HG03103 (cell line): ENCODE results near the gene CALML6.
"Not testable (repeated sequence)": the region's sequence is repeated elsewhere in the genome, so short reads cannot be mapped to it uniquely, and the experiment has no call there.

Source experiments
- ATAC-seq: cut with Tn5 transposase; IDR thresholded peaks from one replicate; pipeline ENCODE4 v1.9.1; 2021; ENCODE audit warnings: low read depth; ENCODE audit not compliant: unreplicated experiment

Gene CALML6

DNA sequence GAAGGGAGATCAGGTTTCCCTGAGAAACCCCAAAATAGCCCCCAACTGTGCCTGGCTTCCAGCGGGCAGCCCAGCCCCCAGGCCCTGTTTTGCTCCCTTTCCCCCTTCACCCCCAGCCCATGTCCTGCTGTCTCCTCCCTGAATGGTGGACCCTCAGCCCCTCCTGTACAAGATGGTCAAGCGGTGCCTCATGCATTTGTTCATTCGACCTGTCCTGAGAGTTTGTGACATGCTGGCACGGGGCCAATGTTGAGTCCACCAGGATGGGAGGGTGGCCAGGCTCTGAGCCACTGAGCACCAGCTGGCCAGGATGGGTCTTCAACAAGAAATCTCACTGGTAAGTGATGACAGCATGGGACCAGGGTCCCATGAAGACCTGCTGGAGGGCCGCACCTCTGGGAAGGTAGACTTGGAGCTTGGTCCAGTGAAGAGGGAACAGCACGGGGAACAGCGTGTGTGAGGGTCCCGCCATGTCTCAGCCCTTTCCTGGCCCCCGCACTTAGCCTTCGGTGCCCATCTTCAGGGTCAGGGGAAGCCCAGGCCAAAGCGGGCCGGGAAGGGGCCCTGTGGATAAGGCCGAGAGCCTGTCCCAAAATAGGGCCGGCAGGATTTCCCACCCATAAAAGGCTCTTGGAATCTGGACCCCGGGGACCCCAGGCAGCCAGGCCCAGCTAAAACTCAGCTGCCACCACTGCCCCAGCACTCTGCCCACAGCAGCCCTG lies at the start of gene CALML6:
Gene CALML6 (plus strand): TSS at position 290 of the 722 bp plus-strand sequence. CDS start 21 bp downstream, at position 311.
- ATAC-seq, result no peak

- no peak for ATAC-seq
Measured at GRCh38 chr1:1867164-1867563, 47.9 kb upstream of the CALML6 start.

GRCh38 chr1:1869469-1869868 lies 45.6 kb upstream of the CALML6 start:
- no peak for ATAC-seq

DNA sequence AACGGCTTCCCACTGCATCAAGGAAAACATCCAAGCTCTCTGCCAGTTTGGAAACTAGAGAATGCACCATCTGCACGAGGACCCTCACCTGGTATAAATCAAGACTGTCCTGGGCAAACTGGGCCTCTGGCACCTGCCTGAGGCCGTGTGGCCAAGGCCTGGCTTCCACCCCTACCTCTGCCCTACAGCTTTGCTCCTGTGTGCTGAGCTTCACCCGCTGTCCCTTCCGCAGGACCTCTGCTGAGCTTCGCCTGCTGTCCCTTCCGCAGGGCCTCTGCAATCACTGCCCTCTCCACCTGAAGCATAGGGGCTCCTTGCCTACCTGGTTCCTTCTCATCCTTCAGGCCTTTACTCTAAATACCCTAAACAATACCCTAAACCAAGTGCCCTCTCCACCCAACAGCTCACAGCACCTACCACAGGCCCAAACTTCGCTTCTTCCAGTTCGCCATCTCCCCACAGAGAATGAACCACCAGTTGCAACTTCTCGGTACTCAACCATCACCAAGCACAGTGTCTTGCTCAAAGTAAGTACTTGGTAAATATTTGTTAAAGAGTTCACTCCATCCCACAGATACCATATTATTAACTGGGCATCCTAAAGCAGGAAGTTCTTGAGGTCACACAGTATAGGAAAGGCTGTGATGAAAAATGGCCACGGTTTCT lies 42.6 kb upstream of the CALML6 start:
- ATAC-seq, result no peak

DNA sequence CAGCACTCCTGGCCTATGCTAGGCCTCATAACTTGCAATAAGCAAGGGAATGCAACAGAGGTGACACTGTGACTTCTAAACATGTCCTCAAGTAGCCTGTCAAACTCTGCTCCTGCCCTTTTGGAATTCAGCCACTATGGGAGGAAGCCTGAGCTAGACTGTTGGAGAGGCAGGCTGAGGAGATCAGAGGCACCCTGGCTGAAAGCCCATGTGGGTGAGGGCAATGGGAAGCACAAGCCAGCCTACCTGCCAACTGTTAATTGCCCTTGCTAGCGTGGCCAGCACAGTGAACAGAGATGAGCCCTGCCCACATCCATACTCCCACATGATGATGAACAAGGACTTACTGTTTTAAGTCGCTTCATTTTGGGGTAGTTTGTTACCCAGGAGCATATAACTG lies 41.9 kb upstream of the CALML6 start:
- no peak for ATAC-seq

DNA sequence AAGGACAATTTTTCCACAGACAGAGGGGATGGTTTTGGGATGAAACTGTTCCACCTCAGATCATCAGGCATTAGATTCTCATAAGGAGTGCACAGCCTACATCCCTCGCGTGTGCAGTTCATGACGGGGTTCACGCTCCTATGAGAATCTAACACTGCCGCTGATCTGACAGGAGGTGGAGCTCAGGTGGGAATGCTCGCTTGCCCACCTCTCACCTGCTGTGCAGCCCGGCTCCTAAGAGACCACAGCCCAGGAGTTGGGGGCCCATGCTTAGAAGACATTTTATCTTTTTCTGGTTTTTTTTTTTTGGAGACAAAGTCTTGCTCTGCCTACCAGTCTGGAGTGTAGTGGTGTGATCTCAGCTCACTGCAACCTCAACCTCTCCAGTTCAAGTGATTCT lies 40.2 kb upstream of the CALML6 start:
- ATAC-seq, result no peak

DNA sequence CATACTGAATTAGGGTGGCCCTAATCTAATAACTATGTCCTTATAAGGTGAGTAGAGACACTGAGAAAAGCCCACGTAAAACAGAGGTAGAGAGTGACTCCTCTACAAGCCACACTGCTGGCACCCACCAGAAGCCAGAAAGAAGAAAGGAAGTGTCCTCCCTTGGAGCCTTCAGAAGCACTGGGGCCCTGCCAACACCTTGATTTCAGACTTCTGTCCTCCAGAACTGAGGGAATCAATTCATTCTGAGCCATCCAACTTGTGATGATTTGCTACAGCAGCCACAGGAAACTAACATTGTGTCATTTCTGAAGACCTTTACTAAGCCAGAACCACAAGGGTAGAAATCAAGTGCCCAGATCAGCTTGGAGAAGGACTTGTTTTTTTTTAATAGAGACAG lies 39.1 kb upstream of the CALML6 start:
- no peak for ATAC-seq

GRCh38 chr1:1876335-1876930 lies 38.6 kb upstream of the CALML6 start:
- ATAC-seq, result no peak

DNA sequence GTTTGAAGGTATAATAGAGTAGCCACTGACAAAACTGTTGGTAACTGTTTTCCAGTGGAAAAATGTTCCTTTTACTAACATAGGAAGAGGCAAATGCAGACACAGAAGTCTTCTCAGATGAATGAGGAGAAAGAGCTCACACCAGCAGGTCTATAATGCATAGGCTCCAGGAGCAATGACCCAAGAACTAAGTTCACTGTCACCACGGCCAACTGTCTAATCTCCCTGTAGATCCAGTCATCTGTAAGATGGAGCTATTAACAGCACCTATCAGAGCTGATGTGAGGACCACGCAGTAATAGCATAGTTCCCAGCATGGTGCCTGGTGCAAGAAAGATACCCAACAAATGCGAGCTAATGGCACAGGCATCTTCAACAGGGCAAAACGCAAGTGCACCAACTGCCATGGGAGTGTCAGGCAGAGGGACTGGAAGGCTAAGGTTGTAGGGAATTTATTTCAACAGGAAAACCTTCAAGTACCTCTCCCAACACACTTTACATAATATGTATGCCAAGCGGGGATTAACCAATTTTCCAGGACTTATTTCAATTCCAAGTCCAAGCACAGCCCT lies 37.1 kb upstream of the CALML6 start:
- no peak for ATAC-seq

DNA sequence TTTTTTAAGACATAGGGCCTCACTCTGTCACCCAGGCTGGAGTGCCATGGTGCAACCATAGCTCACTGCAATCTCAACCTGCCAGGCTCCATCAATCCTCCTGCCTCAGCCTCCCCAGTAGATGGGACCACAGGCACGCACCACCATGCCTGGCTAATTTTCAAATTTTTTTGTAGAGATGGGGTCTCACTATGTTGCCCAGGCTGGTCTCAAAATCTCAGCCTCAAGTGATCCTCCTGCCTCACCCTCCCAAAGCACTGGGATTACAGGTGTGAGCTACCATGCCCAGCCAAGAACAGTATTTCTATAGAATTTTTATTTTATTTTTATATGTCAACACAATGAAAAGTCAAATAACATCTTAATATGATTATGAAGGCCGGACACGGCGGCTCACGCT lies 35.1 kb upstream of the CALML6 start:
- no peak for ATAC-seq

GRCh38 chr1:1880617-1881312 lies 34.3 kb upstream of the CALML6 start:
- no peak for ATAC-seq

- no peak for ATAC-seq
Measured at GRCh38 chr1:1881727-1882126, 33.3 kb upstream of the CALML6 start.

DNA sequence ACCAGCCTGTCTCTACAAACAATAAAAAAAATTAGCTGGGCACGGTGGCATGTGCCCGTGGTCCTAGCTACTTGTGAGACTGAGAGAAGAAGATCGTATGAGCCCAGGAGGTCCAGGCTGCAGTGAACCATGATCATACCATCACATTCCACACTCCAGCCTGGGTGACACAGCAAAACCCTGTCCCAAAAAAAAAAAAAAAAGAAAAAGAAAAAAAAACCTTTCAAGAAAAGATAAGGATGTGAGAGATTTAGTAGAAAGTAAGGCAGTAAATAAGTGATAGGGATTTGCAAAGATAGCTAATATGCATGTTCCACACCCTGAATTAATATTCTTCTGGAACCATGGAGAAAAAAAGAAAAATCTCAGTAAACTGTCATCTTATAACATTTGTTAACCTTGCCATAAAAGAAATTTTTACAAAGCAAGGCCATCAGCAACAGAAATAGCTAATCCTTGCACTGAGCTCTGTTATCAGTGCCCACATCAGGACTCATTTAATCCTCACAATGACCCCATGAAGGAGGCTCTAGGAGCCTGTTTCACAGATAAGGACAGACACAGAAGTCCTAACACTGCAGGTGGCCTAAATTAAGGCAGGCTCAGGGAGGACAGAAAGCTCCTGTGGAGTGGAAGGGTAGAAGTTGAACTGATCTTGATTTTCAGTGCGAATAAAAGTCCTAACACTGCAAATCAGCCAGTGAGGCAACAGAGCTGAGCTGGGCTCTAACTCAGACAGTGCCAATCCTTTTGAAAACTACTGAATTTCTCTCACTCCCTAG lies 31.8 kb upstream of the CALML6 start:
- no peak for ATAC-seq

DNA sequence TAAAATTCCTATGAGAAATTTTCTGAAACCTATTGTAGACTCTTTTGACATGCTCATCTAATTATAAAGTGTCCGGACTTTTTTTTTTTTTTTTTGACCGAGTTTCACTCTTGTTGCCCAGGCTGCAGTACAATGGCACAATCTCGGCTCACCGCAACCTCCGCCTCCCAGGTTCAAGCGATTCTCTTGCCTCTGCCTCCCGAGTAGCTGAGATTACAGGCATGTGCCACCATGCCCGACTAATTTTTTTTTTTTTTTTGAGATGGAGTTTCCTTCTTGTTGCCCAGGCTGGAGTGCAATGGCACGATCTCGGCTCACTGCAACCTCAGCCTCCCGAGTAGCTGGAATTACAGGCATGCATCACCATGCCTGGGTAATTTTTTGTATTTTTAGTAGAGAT lies 31.2 kb upstream of the CALML6 start:
- ATAC-seq, result not testable (repeated sequence)

- no peak for ATAC-seq
Measured at GRCh38 chr1:1889090-1889750, 25.8 kb upstream of the CALML6 start.

GRCh38 chr1:1889847-1890505 lies 25.1 kb upstream of the CALML6 start:
- peak; percentile 21 for ATAC-seq

- peak; percentile 58 for ATAC-seq
Measured at GRCh38 chr1:1890506-1891348, 24.3 kb upstream of the CALML6 start, which contains the start of gene GNB1. Gene GNB1, minus strand, starts transcription at chr1:1891087. Its CDS starts 65,634 bp downstream, at chr1:1825453.
